22Rv1 (cell line): ENCODE results near the gene PANK4.

ENCODE experiments used
- ZFX ChIP-seq: fragments of 450-650 bp; IDR thresholded peaks from 2 replicates; pipeline ENCODE4 v1.6.1; 2017; ENCODE audit warnings: antibody characterized with exemption, borderline replicate concordance
- TF ChIP-seq, protein P1 (sequence below): fragments of 450-650 bp; IDR thresholded peaks from 2 replicates; pipeline ENCODE4 v1.5.1; 2017; ENCODE audit warnings: mild to moderate bottlenecking

DNA sequence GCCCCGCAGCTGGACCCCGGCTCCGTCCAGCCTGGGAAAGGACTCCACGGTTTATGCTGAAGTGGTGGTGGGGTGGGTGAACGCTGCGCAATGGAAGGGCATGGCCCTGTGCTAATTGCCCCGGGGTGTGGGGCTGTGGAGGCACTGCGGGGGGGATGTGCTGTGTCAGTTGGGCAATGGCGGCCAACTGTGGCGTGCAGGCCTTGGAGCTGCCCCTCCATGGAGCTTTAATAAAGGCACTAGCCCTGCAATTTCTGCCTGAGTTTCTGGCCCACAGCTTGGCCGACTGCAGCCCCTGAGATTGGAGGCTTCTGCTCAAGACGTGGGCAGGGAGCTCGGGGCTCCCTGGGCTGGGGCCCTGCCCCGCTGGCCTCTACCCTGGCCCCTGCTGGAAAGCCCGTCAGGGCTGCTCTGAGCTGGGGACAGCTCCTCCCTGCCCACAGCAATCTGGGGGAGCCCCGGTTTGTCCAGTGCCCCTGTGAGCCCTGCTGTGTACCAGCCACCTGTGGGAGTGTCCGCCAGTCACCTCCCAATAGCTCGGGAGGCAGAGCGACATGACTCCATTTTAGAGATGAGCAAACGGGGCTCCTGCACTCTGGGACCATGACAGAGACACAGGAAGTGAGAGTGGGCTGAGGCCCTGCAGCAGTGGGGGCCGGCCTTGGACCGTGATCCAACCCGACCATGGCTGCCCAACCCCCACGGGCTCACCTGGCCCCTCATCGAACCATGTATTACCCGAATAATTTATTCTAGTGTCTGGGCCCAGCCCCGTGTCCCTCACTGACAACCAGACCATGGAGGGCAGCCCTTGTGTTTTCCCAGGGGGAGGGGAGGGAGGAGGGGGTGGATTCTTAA is 21.0 kb upstream of the PANK4 start:
- TF ChIP-seq, protein P1, sequence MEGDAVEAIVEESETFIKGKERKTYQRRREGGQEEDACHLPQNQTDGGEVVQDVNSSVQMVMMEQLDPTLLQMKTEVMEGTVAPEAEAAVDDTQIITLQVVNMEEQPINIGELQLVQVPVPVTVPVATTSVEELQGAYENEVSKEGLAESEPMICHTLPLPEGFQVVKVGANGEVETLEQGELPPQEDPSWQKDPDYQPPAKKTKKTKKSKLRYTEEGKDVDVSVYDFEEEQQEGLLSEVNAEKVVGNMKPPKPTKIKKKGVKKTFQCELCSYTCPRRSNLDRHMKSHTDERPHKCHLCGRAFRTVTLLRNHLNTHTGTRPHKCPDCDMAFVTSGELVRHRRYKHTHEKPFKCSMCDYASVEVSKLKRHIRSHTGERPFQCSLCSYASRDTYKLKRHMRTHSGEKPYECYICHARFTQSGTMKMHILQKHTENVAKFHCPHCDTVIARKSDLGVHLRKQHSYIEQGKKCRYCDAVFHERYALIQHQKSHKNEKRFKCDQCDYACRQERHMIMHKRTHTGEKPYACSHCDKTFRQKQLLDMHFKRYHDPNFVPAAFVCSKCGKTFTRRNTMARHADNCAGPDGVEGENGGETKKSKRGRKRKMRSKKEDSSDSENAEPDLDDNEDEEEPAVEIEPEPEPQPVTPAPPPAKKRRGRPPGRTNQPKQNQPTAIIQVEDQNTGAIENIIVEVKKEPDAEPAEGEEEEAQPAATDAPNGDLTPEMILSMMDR: no peak
- TF ChIP-seq ZFX: no peak
